Tibial artery (tissue), 4 donors: ENCODE data around the gene MPST.

ENCODE experiments used
- DNase-seq, 2 donors: peaks; one replicate each; pipeline ENCODE4 v3.0.0-alpha.2; 2019
- H3K27ac ChIP-seq, 2 donors: fragments of 200-600 bp; sonication (generic) in 1 of 2; 1 replicate in 1 of 2; 2 replicates in 1 of 2; pipeline ENCODE4 v1.5.1; 2018 to 2019; ENCODE audit warnings: mild to moderate bottlenecking in 1 of 2
- H3K27me3 ChIP-seq, 2 donors: fragments of 200-600 bp; sonication (generic) in 1 of 2; one replicate each; pipeline versions ENCODE4 v1.5.1 to v1.6.0; 2016 to 2019
- H3K36me3 ChIP-seq, 3 donors: fragments of 200-600 bp; sonication (generic) in 2 of 3; one replicate each; pipeline ENCODE4 v1.5.1; 2016 to 2019; ENCODE audit warnings: mild to moderate bottlenecking in 2 of 3
- H3K4me1 ChIP-seq, 4 donors: fragments of 200-600 bp; sonication (generic) in 2 of 4; 1 replicate in 3 of 4; 2 replicates in 1 of 4; pipeline ENCODE4 v1.5.1; 2016 to 2019
- H3K4me3 ChIP-seq, 2 donors: fragments of 200-600 bp; sonication (generic) in 1 of 2; 1 replicate in 1 of 2; 2 replicates in 1 of 2; pipeline ENCODE4 v1.5.1; 2018 to 2019; ENCODE audit warnings: mild to moderate bottlenecking in 2 of 2
- H3K9me3 ChIP-seq, 3 donors: fragments of 200-600 bp; sonication (generic) in 1 of 3; one replicate each; pipeline ENCODE4 v1.5.1; 2016 to 2019
- CTCF ChIP-seq, 2 experiments: fragments of 200-600 bp in 1 of 2; fragments of 450-650 bp in 1 of 2; IDR thresholded peaks; one replicate each; pipeline ENCODE4 v1.5.1; 2017 to 2019; ENCODE audit warnings: antibody characterized with exemption in 2 of 2, mild to moderate bottlenecking in 1 of 2, moderate library complexity in 1 of 2
- intact Hi-C: fragments of 100-400 bp; cut with DNase I; formaldehyde crosslinking; loops from one replicate; pipeline ENCODE4 v1.15.0; 2023; ENCODE audit warnings: low total_unique reads

Gene MPST

GRCh38 chr22:36998620-36999351 is 20.8 kb upstream of the MPST start:
- TF ChIP-seq CTCF (IDR thresholded peaks at IDR 0.05), result no peak
- intact Hi-C loops, result no loop called here
- peaks cover 0 to 32% of the 10 kb centered on the region in 2 donors for H3K27me3 ChIP-seq
- no peak overlapping the region for H3K4me3 ChIP-seq
- DNase-seq, result no peak
- H3K4me1 ChIP-seq, result no peaks in the 10 kb centered on the region
- H3K36me3 ChIP-seq, result no peaks in the 10 kb centered on the region
- H3K9me3 ChIP-seq, result no peaks in the 10 kb centered on the region
- no peak overlapping the region for H3K27ac ChIP-seq

GRCh38 chr22:36999463-36999862 is 20.1 kb upstream of the MPST start:
- Histone ChIP-seq H3K36me3 (no peaks in the 10 kb centered on the region), H3K27me3 (peaks cover 0 to 39% of the 10 kb centered on the region in 2 donors), H3K4me1 (no peaks in the 10 kb centered on the region), H3K4me3 (no peak overlapping the region), H3K27ac (no peak overlapping the region), H3K9me3 (no peaks in the 10 kb centered on the region)
- intact Hi-C loops, result no loop called here
- no peak for DNase-seq
- TF ChIP-seq CTCF (IDR thresholded peaks at IDR 0.05), result no peak

GRCh38 chr22:37000676-37001534 is 18.6 kb upstream of the MPST start:
- DNase-seq, result no peak
- intact Hi-C loops, result no loop called here
- Histone ChIP-seq H3K4me3 (no peak overlapping the region), H3K27ac (no peak overlapping the region), H3K4me1 (no peaks in the 10 kb centered on the region), H3K36me3 (no peaks in the 10 kb centered on the region), H3K9me3 (no peaks in the 10 kb centered on the region), H3K27me3 (peaks cover 0 to 35% of the 10 kb centered on the region in 2 donors)
- no peak for TF ChIP-seq CTCF (IDR thresholded peaks at IDR 0.05)

- no peaks in the 10 kb centered on the region for H3K4me1 ChIP-seq
- no peak overlapping the region for H3K4me3 ChIP-seq
- TF ChIP-seq CTCF (IDR thresholded peaks at IDR 0.05), result no peak
- no peak for DNase-seq
- no peak overlapping the region for H3K27ac ChIP-seq
- no peaks in the 10 kb centered on the region for H3K36me3 ChIP-seq
- intact Hi-C loops, result no loop called here
- H3K9me3 ChIP-seq, result no peaks in the 10 kb centered on the region
- H3K27me3 ChIP-seq, result peaks cover 0 to 35% of the 10 kb centered on the region in 2 donors
Observed at GRCh38 chr22:37001826-37002225, 17.7 kb upstream of the MPST start.

- TF ChIP-seq CTCF (IDR thresholded peaks at IDR 0.05), result no peak
- Histone ChIP-seq H3K4me1 (no peaks in the 10 kb centered on the region), H3K4me3 (no peak overlapping the region), H3K36me3 (no peaks in the 10 kb centered on the region), H3K9me3 (no peaks in the 10 kb centered on the region), H3K27ac (no peak overlapping the region), H3K27me3 (peaks cover 0 to 35% of the 10 kb centered on the region in 2 donors)
- intact Hi-C loops, result no loop called here
- DNase-seq, result no peak
Observed at GRCh38 chr22:37002633-37003032, 16.9 kb upstream of the MPST start.
